Bronchial epithelial cell (primary cell): ENCODE data around the gene NCR1. TPM values are rescaled to one million over a fixed set of nuclear protein-coding genes. Genes with fewer than 3 reads are reported as not detected.
"Not testable (repeated sequence)": the region's sequence is repeated elsewhere in the genome, so short reads cannot be mapped to it uniquely, and the experiment has no call there.

Source experiments
- DNase-seq: peaks from one replicate; pipeline ENCODE4 v3.0.0-alpha.2; 2010; ENCODE audit warnings: low read depth
- FAIRE-seq: peaks from 2 replicates; lab custom pipeline; 2011; peaks lifted over from hg19 to GRCh38; lab: Jason Lieb, UNC
- H3K27me3 ChIP-seq: 2 replicates; pipeline ENCODE4 v1.5.1; 2011; ENCODE audit warnings: low read length; ENCODE audit not compliant: control insufficient read depth, insufficient read depth
- H3K36me3 ChIP-seq: 2 replicates; pipeline ENCODE4 v1.5.1; 2011; ENCODE audit warnings: low read length; ENCODE audit not compliant: control insufficient read depth, insufficient read depth
- H3K4me3 ChIP-seq: 2 replicates; pipeline ENCODE4 v1.5.1; 2011; ENCODE audit warnings: mild to moderate bottlenecking, low read depth, low read length, control low read depth
- CTCF ChIP-seq: IDR thresholded peaks from 2 replicates; pipeline ENCODE4 v1.5.1; 2011; ENCODE audit warnings: mild to moderate bottlenecking, moderate library complexity, low read length, control low read depth, inconsistent platforms; ENCODE audit not compliant: insufficient read depth, severe bottlenecking
- total RNA-seq: library from RNA; depleted of rRNA; stranded (reverse); fragments of >200 nt; gene quantifications from 2 replicates; pipeline ENCODE4 v1.2.1, GENCODE V29; 2014

NCR1 gene
- total RNA-seq, 1 donor from 2014 or later, result not detected

- no peaks in the 10 kb centered on the region for H3K27me3 ChIP-seq
- no peak for DNase-seq
- no peak for TF ChIP-seq CTCF
- H3K4me3 ChIP-seq, result no peak overlapping the region
- no peak for FAIRE-seq
- no peaks in the 10 kb centered on the region for H3K36me3 ChIP-seq
Observed at GRCh38 chr19:54903303-54903702, 2.6 kb upstream of the NCR1 start.

- DNase-seq, H3K27me3 ChIP-seq, FAIRE-seq, H3K36me3 ChIP-seq, H3K4me3 ChIP-seq: not testable (repeated sequence)
Observed at GRCh38 chr19:54904261-54904660, 1.7 kb upstream of the NCR1 start.

- Histone ChIP-seq H3K4me3 (no peak overlapping the region), H3K27me3 (no peaks in the 10 kb centered on the region), H3K36me3 (no peaks in the 10 kb centered on the region)
- TF ChIP-seq CTCF, result no peak
- FAIRE-seq, result no peak
- no peak for DNase-seq
Observed at GRCh38 chr19:54905421-54905802, 536 bp upstream of the NCR1 start.

- no peak for TF ChIP-seq CTCF
- no peak overlapping the region for H3K4me3 ChIP-seq
- no peaks in the 10 kb centered on the region for H3K27me3 ChIP-seq
- FAIRE-seq (no peak), DNase-seq (no peak)
- no peaks in the 10 kb centered on the region for H3K36me3 ChIP-seq
Observed at GRCh38 chr19:54906819-54907218, 871 bp downstream of the NCR1 start.

GRCh38 chr19:54907899-54908298, 2.0 kb downstream of the NCR1 start:
- not testable (repeated sequence) for H3K36me3 ChIP-seq, H3K27me3 ChIP-seq, FAIRE-seq, DNase-seq, H3K4me3 ChIP-seq

- no peaks in the 10 kb centered on the region for H3K36me3 ChIP-seq
- DNase-seq (no peak), FAIRE-seq (no peak)
- no peak overlapping the region for H3K4me3 ChIP-seq
- TF ChIP-seq CTCF, result no peak
- H3K27me3 ChIP-seq, result no peaks in the 10 kb centered on the region
Observed at GRCh38 chr19:54916822-54917221, 10.9 kb downstream of the NCR1 start.

- H3K27me3 ChIP-seq, result no peaks in the 10 kb centered on the region
- H3K4me3 ChIP-seq, result no peak overlapping the region
- no peak for TF ChIP-seq CTCF
- FAIRE-seq, result no peak
- DNase-seq, result no peak
- no peaks in the 10 kb centered on the region for H3K36me3 ChIP-seq
Observed at GRCh38 chr19:54918499-54918898, 12.6 kb downstream of the NCR1 start.

- H3K4me3 ChIP-seq, H3K36me3 ChIP-seq, DNase-seq, FAIRE-seq, H3K27me3 ChIP-seq: not testable (repeated sequence)
Observed at GRCh38 chr19:54919646-54920563, 14.0 kb downstream of the NCR1 start.
